Measurements from ENCODE around the gene ERC1. TPM values are rescaled to one million over a fixed set of nuclear protein-coding genes. Genes with fewer than 3 reads are reported as not detected.

The ERC1 gene
- total RNA-seq, 4 donors from 2014 or later, result 28.9 to 106 (median 43.6) TPM

GRCh38 chr12:1290716-1291115, 299.7 kb downstream of the ERC1 start:
- no peaks in the 10 kb centered on the region for H3K27me3 ChIP-seq
- no peaks in the 10 kb centered on the region for H3K36me3 ChIP-seq
- no peak for DNase-seq
- H3K9me3 ChIP-seq, result no peaks in the 10 kb centered on the region
- no peaks in the 10 kb centered on the region for H3K4me1 ChIP-seq
- TF ChIP-seq CTCF (IDR thresholded peaks at IDR 0.05) (no peak), POLR2A (IDR thresholded peaks at IDR 0.05) (no peak)
- intact Hi-C loops (cut with DNase I; ENCODE audit: low total_unique reads), result no loop called here
- H3K27ac ChIP-seq, result no peak overlapping the region
- H3K4me3 ChIP-seq, result no peak overlapping the region

GRCh38 chr12:1291601-1292332, 300.7 kb downstream of the ERC1 start:
- Histone ChIP-seq H3K9me3 (no peaks in the 10 kb centered on the region), H3K36me3 (no peaks in the 10 kb centered on the region), H3K27me3 (no peaks in the 10 kb centered on the region), H3K4me1 (no peaks in the 10 kb centered on the region), H3K27ac (no peak overlapping the region), H3K4me3 (no peak overlapping the region)
- no peak for DNase-seq
- TF ChIP-seq POLR2A (IDR thresholded peaks at IDR 0.05) (no peak), CTCF (IDR thresholded peaks at IDR 0.05) (no peak)
- intact Hi-C loops (cut with DNase I; ENCODE audit: low total_unique reads), result no loop called here

GRCh38 chr12:1293901-1294300, 302.9 kb downstream of the ERC1 start:
- DNase-seq, result no peak
- Histone ChIP-seq H3K36me3 (no peaks in the 10 kb centered on the region), H3K27ac (no peak overlapping the region), H3K27me3 (no peaks in the 10 kb centered on the region), H3K4me3 (no peak overlapping the region), H3K4me1 (no peaks in the 10 kb centered on the region), H3K9me3 (no peaks in the 10 kb centered on the region)
- intact Hi-C loops (cut with DNase I; ENCODE audit: low total_unique reads), result no loop called here
- TF ChIP-seq CTCF (IDR thresholded peaks at IDR 0.05) (no peak), POLR2A (IDR thresholded peaks at IDR 0.05) (no peak)

- TF ChIP-seq POLR2A (IDR thresholded peaks at IDR 0.05) (no peak), CTCF (IDR thresholded peaks at IDR 0.05) (no peak)
- Histone ChIP-seq H3K27ac (no peak overlapping the region), H3K9me3 (no peaks in the 10 kb centered on the region), H3K4me1 (no peaks in the 10 kb centered on the region), H3K36me3 (no peaks in the 10 kb centered on the region), H3K4me3 (no peak overlapping the region), H3K27me3 (no peaks in the 10 kb centered on the region)
- intact Hi-C loops (cut with DNase I; ENCODE audit: low total_unique reads), result no loop called here
- no peak for DNase-seq
Observed at GRCh38 chr12:1297206-1297605, 306.2 kb downstream of the ERC1 start.

GRCh38 chr12:1297639-1298175, 306.7 kb downstream of the ERC1 start:
- H3K27ac ChIP-seq, result no peak overlapping the region
- DNase-seq, result no peak
- H3K4me1 ChIP-seq, result no peaks in the 10 kb centered on the region
- TF ChIP-seq CTCF (IDR thresholded peaks at IDR 0.05) (no peak), POLR2A (IDR thresholded peaks at IDR 0.05) (no peak)
- H3K27me3 ChIP-seq, result no peaks in the 10 kb centered on the region
- intact Hi-C loops (cut with DNase I; ENCODE audit: low total_unique reads), result no loop called here
- H3K9me3 ChIP-seq, result no peaks in the 10 kb centered on the region
- no peak overlapping the region for H3K4me3 ChIP-seq
- H3K36me3 ChIP-seq, result no peaks in the 10 kb centered on the region

All from uterus (tissue), 4 donors.